Ovary (tissue), 3 donors: ENCODE measurements around the gene ZNF595.
"Not testable (repeated sequence)": the region's sequence is repeated elsewhere in the genome, so short reads cannot be mapped to it uniquely, and the experiment has no call there.

Experiments
- POLR2A ChIP-seq: fragments of 450-650 bp; IDR thresholded peaks from one replicate; pipeline ENCODE4 v1.6.1; 2017; ENCODE audit warnings: antibody characterized with exemption, mild to moderate bottlenecking, moderate library complexity
- TF ChIP-seq, protein P1 (sequence below), 3 donors: fragments of 450-650 bp in 2 of 3; fragments of 200-600 bp in 1 of 3; IDR thresholded peaks; one replicate each; pipeline versions ENCODE4 v1.5.1 to v1.8.0; 2016 to 2022; ENCODE audit warnings: antibody characterized with exemption in 3 of 3, mild to moderate bottlenecking in 1 of 3
- donor health status: DM: no; HTN: no; CAD: no.

DNA sequence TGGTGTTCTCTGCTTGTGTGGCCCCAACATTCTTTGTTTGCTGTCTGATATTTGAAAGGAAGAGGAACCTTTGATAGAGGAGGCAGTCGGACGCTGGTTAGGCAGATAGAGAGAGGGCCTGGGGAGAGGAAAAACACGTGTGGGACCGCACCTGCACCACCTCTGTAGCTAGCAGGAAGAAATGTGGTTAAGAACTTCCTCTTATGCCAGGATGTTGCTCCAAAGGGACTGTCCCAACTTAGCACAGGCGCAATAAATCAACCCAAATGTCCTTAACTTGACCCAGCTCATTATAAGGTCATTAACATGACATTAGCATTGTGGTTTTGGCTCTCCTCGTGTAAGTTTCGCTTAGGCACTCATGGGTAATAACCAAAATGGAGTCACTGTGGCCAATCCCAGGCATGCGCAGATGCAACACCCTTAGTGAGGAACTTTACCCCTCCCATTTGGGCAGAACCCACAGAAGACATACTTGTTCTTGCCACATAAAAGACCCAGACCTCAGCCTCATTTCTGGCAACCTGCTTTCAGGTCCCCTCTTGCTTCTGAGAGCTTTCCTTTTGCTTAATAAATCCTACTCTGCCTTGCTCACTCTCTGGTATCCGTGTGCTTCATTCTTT lies 1.4 kb upstream of the ZNF595 start:
- TF ChIP-seq, protein P1, sequence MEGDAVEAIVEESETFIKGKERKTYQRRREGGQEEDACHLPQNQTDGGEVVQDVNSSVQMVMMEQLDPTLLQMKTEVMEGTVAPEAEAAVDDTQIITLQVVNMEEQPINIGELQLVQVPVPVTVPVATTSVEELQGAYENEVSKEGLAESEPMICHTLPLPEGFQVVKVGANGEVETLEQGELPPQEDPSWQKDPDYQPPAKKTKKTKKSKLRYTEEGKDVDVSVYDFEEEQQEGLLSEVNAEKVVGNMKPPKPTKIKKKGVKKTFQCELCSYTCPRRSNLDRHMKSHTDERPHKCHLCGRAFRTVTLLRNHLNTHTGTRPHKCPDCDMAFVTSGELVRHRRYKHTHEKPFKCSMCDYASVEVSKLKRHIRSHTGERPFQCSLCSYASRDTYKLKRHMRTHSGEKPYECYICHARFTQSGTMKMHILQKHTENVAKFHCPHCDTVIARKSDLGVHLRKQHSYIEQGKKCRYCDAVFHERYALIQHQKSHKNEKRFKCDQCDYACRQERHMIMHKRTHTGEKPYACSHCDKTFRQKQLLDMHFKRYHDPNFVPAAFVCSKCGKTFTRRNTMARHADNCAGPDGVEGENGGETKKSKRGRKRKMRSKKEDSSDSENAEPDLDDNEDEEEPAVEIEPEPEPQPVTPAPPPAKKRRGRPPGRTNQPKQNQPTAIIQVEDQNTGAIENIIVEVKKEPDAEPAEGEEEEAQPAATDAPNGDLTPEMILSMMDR (IDR thresholded peaks at IDR 0.05) = not testable (repeated sequence)
- TF ChIP-seq POLR2A = not testable (repeated sequence)
